Ascending aorta (tissue), 2 donors: ENCODE data around the gene PIGK. TPM values are rescaled to one million over a fixed set of nuclear protein-coding genes. Genes with fewer than 3 reads are reported as not detected.

Experiments used
- DNase-seq, 2 donors: peaks; one replicate each; pipeline ENCODE4 v3.0.0-alpha.2; 2019; ENCODE audit warnings: low spot score in 2 of 2
- H3K27ac ChIP-seq, 2 donors: fragments of 200-600 bp; sonication (generic); one replicate each; pipeline ENCODE4 v1.5.1; 2016 to 2017; ENCODE audit warnings: mild to moderate bottlenecking in 1 of 2
- H3K27me3 ChIP-seq: fragments of 200-600 bp; sonication (generic); one replicate; pipeline ENCODE4 v1.5.1; 2017
- H3K36me3 ChIP-seq, 2 donors: fragments of 200-600 bp; sonication (generic); one replicate each; pipeline ENCODE4 v1.5.1; 2016
- H3K4me1 ChIP-seq, 2 donors: fragments of 200-600 bp; sonication (generic); one replicate each; pipeline ENCODE4 v1.5.1; 2016 to 2017; ENCODE audit warnings: mild to moderate bottlenecking in 1 of 2
- H3K4me3 ChIP-seq, 2 donors: fragments of 200-600 bp; sonication (generic); one replicate each; pipeline ENCODE4 v1.5.1; 2016 to 2017; ENCODE audit warnings: mild to moderate bottlenecking in 1 of 2
- H3K9me3 ChIP-seq, 2 donors: fragments of 200-600 bp; sonication (generic); one replicate each; pipeline ENCODE4 v1.5.1; 2016
- intact Hi-C: fragments of 100-400 bp; cut with DNase I; formaldehyde crosslinking; loops from one replicate; pipeline ENCODE4 v1.15.1; 2023
- total RNA-seq: library from RNA; depleted of rRNA; stranded (reverse); fragments of >200 nt; gene quantifications from one replicate; pipeline ENCODE4 v1.1.0, GENCODE V29; 2016
- TF ChIP-seq, protein P1 (sequence below), 3 experiments: fragments of 200-600 bp in 2 of 3; fragments of 450-650 bp in 1 of 3; sonication (generic) in 2 of 3; IDR thresholded peaks; one replicate each; pipeline ENCODE4 v1.5.1; 2016 to 2019; ENCODE audit warnings: antibody characterized with exemption in 3 of 3, mild to moderate bottlenecking in 1 of 3, moderate library complexity in 1 of 3

PIGK gene
- 3.4 TPM for total RNA-seq

DNA sequence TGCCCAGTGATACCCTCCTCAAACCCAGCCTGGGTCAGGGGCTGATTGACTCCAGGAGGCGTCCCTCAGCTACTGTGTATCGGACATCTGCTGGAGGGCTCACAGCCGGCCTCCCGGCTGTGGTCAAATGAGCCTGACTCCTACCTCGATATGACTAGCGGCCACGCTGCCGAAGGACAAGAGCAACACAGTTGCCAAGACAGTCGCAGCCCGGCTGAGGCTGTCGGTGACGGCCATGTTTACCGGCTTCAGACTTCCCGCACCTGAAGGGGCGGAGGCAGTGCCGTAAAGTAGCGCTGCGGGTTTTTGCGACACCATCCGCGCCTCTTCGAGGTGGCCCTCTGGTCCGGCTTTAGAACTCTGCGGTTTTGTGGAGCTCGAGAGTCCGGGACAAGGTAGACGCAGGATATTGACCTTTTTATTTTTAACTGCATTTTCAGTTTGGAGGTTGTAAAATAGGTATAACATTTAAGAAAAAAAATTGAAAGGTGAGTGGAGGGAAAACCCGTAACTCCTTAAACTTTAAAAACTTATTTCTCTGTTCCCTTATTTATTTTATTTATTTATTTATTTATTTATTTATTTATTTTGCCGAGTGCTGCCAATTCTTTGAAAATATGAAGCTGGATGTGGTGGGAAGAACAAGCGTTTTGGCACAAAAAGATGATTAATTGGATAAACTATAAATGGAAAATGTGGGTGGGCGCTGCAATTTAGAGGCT lies at the start of gene PIGK:
TSS of gene PIGK (minus strand) at position 265 of the 722 bp plus-strand sequence. CDS start at position 237, 28 bp downstream.
- Histone ChIP-seq H3K4me3 (peak within 1 kb of the TSS; percentile 75 to 79), H3K4me1 (peaks cover 0 to 11% of the 10 kb centered on the region in 2 donors), H3K27ac (peak within 1 kb of the TSS; percentile 84 to 86), H3K27me3 (no peaks in the 10 kb centered on the region), H3K9me3 (no peaks in the 10 kb centered on the region), H3K36me3 (no peaks in the 10 kb centered on the region)
- TF ChIP-seq, protein P1, sequence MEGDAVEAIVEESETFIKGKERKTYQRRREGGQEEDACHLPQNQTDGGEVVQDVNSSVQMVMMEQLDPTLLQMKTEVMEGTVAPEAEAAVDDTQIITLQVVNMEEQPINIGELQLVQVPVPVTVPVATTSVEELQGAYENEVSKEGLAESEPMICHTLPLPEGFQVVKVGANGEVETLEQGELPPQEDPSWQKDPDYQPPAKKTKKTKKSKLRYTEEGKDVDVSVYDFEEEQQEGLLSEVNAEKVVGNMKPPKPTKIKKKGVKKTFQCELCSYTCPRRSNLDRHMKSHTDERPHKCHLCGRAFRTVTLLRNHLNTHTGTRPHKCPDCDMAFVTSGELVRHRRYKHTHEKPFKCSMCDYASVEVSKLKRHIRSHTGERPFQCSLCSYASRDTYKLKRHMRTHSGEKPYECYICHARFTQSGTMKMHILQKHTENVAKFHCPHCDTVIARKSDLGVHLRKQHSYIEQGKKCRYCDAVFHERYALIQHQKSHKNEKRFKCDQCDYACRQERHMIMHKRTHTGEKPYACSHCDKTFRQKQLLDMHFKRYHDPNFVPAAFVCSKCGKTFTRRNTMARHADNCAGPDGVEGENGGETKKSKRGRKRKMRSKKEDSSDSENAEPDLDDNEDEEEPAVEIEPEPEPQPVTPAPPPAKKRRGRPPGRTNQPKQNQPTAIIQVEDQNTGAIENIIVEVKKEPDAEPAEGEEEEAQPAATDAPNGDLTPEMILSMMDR (IDR thresholded peaks at IDR 0.05) = no peak
- intact Hi-C loops = loop anchor here (2.0 to 5.0 kb wide), 2 partner anchors 463 to 1147 kb away; partner anchors contain the start of genes ST6GALNAC3 and ZZZ3
- peak; percentile 29 to 90 for DNase-seq

DNA sequence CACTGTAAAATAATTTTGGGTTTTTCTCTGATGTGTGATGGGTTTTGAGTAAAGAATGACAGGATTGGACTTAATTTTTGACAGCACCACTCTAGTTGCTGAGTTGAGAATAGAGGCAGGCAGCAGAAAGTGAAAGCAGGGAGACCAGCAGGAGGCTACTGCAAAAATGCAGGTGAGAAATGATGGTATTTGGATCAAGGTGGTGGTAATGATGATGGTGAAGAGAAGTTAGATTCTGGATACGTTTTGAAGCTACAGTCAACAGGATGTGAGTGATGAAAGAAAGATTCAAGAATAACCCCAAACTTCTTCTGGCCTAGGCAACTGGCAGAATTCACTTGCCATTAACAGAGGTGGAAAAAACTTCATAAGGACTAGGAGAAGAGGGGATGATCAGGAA lies 47.8 kb upstream of the PIGK start:
- H3K27ac ChIP-seq = no peak overlapping the region
- H3K4me3 ChIP-seq = no peak overlapping the region
- H3K4me1 ChIP-seq = no peaks in the 10 kb centered on the region
- no peak for DNase-seq
- intact Hi-C loops = no loop called here
- no peaks in the 10 kb centered on the region for H3K36me3 ChIP-seq
- H3K9me3 ChIP-seq = no peaks in the 10 kb centered on the region
- no peaks in the 10 kb centered on the region for H3K27me3 ChIP-seq
- TF ChIP-seq, protein P1 (IDR thresholded peaks at IDR 0.05) = no peak

DNA sequence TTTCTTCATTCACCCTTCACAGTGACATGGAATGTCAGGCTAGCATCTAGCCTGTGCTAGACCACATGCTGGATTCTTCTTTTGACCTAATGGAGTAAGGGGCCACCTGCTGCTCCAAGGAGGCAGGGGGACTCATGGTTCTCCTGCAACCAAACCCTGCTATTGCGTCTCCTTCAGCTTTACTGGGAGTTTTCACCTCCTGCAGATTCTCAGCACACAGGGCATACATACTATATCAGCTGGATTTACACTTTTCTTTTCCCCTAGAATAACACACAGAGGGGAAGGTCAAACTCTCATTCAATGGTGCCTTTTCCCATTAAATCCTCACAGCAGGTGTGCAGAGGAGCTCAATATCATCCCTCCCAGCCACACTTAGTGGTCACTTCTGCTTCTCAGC lies 46.0 kb upstream of the PIGK start:
- intact Hi-C loops = no loop called here
- Histone ChIP-seq H3K9me3 (no peaks in the 10 kb centered on the region), H3K4me3 (no peak overlapping the region), H3K27me3 (no peaks in the 10 kb centered on the region), H3K27ac (no peak overlapping the region), H3K4me1 (no peaks in the 10 kb centered on the region), H3K36me3 (no peaks in the 10 kb centered on the region)
- no peak for DNase-seq
- TF ChIP-seq, protein P1 (IDR thresholded peaks at IDR 0.05) = no peak

DNA sequence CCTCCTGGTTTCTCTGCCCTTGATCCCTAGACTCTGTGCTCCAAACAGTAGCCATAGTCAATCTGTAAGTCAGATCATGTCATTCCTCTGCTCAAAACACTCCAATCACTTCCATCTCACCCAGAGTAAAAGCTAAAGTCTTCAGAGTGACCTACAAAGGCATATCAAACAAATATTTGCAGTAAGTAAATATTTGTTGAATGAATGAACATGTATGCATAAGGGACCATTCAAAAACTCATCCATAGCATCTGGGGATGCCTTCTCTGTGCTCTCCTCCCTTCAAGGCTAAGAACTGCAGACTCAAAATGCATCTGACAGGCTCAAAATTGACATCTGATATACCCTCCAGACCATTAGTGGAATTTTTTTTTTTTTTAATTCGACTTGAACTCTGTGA lies 44.5 kb upstream of the PIGK start:
- Histone ChIP-seq H3K9me3 (no peaks in the 10 kb centered on the region), H3K27ac (no peak overlapping the region), H3K27me3 (no peaks in the 10 kb centered on the region), H3K36me3 (no peaks in the 10 kb centered on the region), H3K4me3 (no peak overlapping the region), H3K4me1 (no peaks in the 10 kb centered on the region)
- no peak for DNase-seq
- intact Hi-C loops = no loop called here
- TF ChIP-seq, protein P1 (IDR thresholded peaks at IDR 0.05) = no peak

DNA sequence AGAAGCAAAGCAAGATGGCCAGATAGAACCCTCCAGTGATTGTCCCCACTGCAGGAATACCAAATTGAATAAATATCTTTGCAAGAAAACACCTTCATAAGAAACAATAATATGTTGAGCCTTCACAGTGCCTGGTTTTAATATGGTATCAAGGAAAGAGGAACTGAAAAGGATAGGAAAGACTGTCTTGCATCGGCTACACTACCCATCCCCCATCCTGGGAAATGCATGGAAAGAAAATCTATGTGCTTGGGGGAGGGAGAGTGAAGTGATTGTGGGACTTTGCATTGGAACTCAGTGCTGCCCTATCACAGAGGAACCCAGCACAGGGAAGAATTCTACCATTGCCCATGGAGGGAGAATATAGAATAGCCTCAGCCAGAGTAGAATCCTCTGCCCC lies 34.0 kb upstream of the PIGK start:
- Histone ChIP-seq H3K4me3 (no peak overlapping the region), H3K9me3 (peaks cover 6 to 25% of the 10 kb centered on the region in 2 donors), H3K36me3 (no peaks in the 10 kb centered on the region), H3K27me3 (no peaks in the 10 kb centered on the region), H3K27ac (no peak overlapping the region), H3K4me1 (no peaks in the 10 kb centered on the region)
- TF ChIP-seq, protein P1 (IDR thresholded peaks at IDR 0.05) = no peak
- no peak for DNase-seq
- intact Hi-C loops = no loop called here
